H9 (cell line): ENCODE data around the gene MGAM2. TPM values are rescaled to one million over a fixed set of nuclear protein-coding genes. Genes with fewer than 3 reads are reported as not detected.

Experiments
- DNase-seq: peaks from one replicate; pipeline ENCODE4 v3.0.0-alpha.2; 2017
- H2AFZ ChIP-seq: one replicate; pipeline ENCODE4 v1.6.1; 2013; ENCODE audit warnings: mild to moderate bottlenecking, low read length, control low read depth, moderate library complexity
- H2AK5ac ChIP-seq: 2 replicates; pipeline ENCODE4 v1.6.1; 2013; ENCODE audit warnings: low read length, control low read depth, mixed read lengths; ENCODE audit not compliant: insufficient read length
- H2BK120ac ChIP-seq: one replicate; pipeline ENCODE4 v1.6.1; 2013; ENCODE audit warnings: low read depth, mild to moderate bottlenecking, low read length, control low read depth, inconsistent platforms; ENCODE audit not compliant: poor library complexity, severe bottlenecking
- H2BK12ac ChIP-seq: 2 replicates; pipeline ENCODE4 v1.6.1; 2013; ENCODE audit warnings: low read length, control low read depth, mixed read lengths, low read depth; ENCODE audit not compliant: insufficient read length
- H2BK15ac ChIP-seq: 2 replicates; pipeline ENCODE4 v1.6.1; 2013; ENCODE audit warnings: low read depth, low read length, control low read depth
- H2BK20ac ChIP-seq: one replicate; pipeline ENCODE4 v1.6.1; 2013; ENCODE audit warnings: low read depth, mild to moderate bottlenecking, low read length, control low read depth, inconsistent platforms; ENCODE audit not compliant: poor library complexity, severe bottlenecking
- H2BK5ac ChIP-seq: 2 replicates; pipeline ENCODE4 v1.6.1; 2013; ENCODE audit warnings: low read length, control low read depth, mixed read lengths; ENCODE audit not compliant: insufficient read length
- H3K14ac ChIP-seq: 2 replicates; pipeline ENCODE4 v1.6.1; 2013; ENCODE audit warnings: low read length, control low read depth; ENCODE audit not compliant: insufficient read depth
- H3K18ac ChIP-seq: 2 replicates; pipeline ENCODE4 v1.6.1; 2013; ENCODE audit warnings: low read depth, mild to moderate bottlenecking, mixed read lengths, low read length, control low read depth; ENCODE audit not compliant: insufficient read length
- H3K23ac ChIP-seq: 2 replicates; pipeline ENCODE4 v1.6.1; 2013; ENCODE audit warnings: low read length, control low read depth, mixed read lengths, low read depth; ENCODE audit not compliant: insufficient read length
- H3K23me2 ChIP-seq: 2 replicates; pipeline ENCODE4 v1.6.1; 2013; ENCODE audit warnings: low read depth, mild to moderate bottlenecking, mixed read lengths, low read length, control low read depth; ENCODE audit not compliant: insufficient read length, poor library complexity, severe bottlenecking
- H3K27ac ChIP-seq: 2 replicates; pipeline ENCODE4 v1.5.1; 2013; ENCODE audit warnings: low read length, control low read depth, mixed read lengths, low read depth; ENCODE audit not compliant: insufficient read length
- H3K27me3 ChIP-seq: 2 replicates; pipeline ENCODE4 v1.6.1; 2013; ENCODE audit warnings: low read length, control low read depth, inconsistent platforms; ENCODE audit not compliant: insufficient read depth
- H3K4ac ChIP-seq: 2 replicates; pipeline ENCODE4 v1.6.1; 2013; ENCODE audit warnings: low read depth, mild to moderate bottlenecking, control low read depth, inconsistent platforms, low read length, moderate library complexity
- H3K4me1 ChIP-seq: 2 replicates; pipeline ENCODE4 v1.6.1; 2013; ENCODE audit warnings: low read length, control low read depth, inconsistent platforms; ENCODE audit not compliant: insufficient read depth
- H3K4me2 ChIP-seq: 2 replicates; pipeline ENCODE4 v1.6.1; 2013; ENCODE audit warnings: low read length, control low read depth, mixed read lengths; ENCODE audit not compliant: insufficient read length, insufficient read depth
- H3K56ac ChIP-seq: 2 replicates; pipeline ENCODE4 v1.6.1; 2013; ENCODE audit warnings: low read depth, mild to moderate bottlenecking, mixed read lengths, low read length, control low read depth; ENCODE audit not compliant: insufficient read length
- H3K79me1 ChIP-seq: 2 replicates; pipeline ENCODE4 v1.6.1; 2013; ENCODE audit warnings: low read depth, mild to moderate bottlenecking, moderate library complexity, low read length, control low read depth, inconsistent platforms; ENCODE audit not compliant: insufficient read depth, poor library complexity, severe bottlenecking
- H3K79me2 ChIP-seq: 2 replicates; pipeline ENCODE4 v1.6.1; 2013; ENCODE audit warnings: low read length, control low read depth, inconsistent platforms; ENCODE audit not compliant: insufficient read depth
- H3K9ac ChIP-seq: 2 replicates; pipeline ENCODE4 v1.6.1; 2013; ENCODE audit warnings: low read length, control low read depth, mixed read lengths; ENCODE audit not compliant: insufficient read length; ENCODE audit errors: extremely low read depth
- H3K9me3 ChIP-seq: one replicate; pipeline ENCODE4 v1.6.1; 2013; ENCODE audit warnings: low read depth, low read length, inconsistent platforms; ENCODE audit not compliant: control insufficient read depth
- H3T11ph ChIP-seq: one replicate; pipeline ENCODE4 v1.6.1; 2013; ENCODE audit warnings: mild to moderate bottlenecking, low read length, control low read depth, inconsistent platforms
- H4K20me1 ChIP-seq: one replicate; pipeline ENCODE4 v1.6.1; 2013; ENCODE audit not compliant: control insufficient read depth, insufficient read length, insufficient read depth
- H4K5ac ChIP-seq: 2 replicates; pipeline ENCODE4 v1.6.1; 2013; ENCODE audit warnings: low read depth, mild to moderate bottlenecking, mixed read lengths, low read length, control low read depth; ENCODE audit not compliant: insufficient read length
- H4K8ac ChIP-seq: replicated peaks from 2 replicates; pipeline ENCODE4 v1.6.1; 2013; ENCODE audit warnings: low read length, control low read depth, mixed read lengths, low read depth; ENCODE audit not compliant: insufficient read length
- H4K91ac ChIP-seq: 2 replicates; pipeline ENCODE4 v1.6.1; 2013; ENCODE audit warnings: low read depth, mild to moderate bottlenecking, moderate library complexity, mixed read lengths, low read length, control low read depth; ENCODE audit not compliant: insufficient read length
- H3K27ac Mint-ChIP-seq, 3 experiments: 2 replicates in 2 of 3; 3 replicates in 1 of 3; pipeline ENCODE4 v1.8.0; 2020 to 2021; ENCODE audit warnings: mixed read lengths in 3 of 3, mild to moderate bottlenecking in 1 of 3, moderate library complexity in 1 of 3
- H3K27me3 Mint-ChIP-seq: 2 replicates; pipeline ENCODE4 v1.8.0; 2021; ENCODE audit warnings: low read depth, mild to moderate bottlenecking, moderate library complexity, mixed read lengths
- H3K36me3 Mint-ChIP-seq, 3 experiments: 2 replicates in 2 of 3; 3 replicates in 1 of 3; pipeline ENCODE4 v1.8.0; 2020 to 2021; ENCODE audit warnings: low read depth in 3 of 3, mixed read lengths in 3 of 3; ENCODE audit not compliant: insufficient read depth in 1 of 3
- H3K4me1 Mint-ChIP-seq, 2 experiments: 2 replicates each; pipeline ENCODE4 v1.8.0; 2020; ENCODE audit warnings: mixed read lengths in 2 of 2
- H3K4me3 Mint-ChIP-seq, 2 experiments: 2 replicates in 1 of 2; 3 replicates in 1 of 2; pipeline ENCODE4 v1.8.0; 2020 to 2021; ENCODE audit warnings: mild to moderate bottlenecking in 2 of 2, mixed read lengths in 2 of 2, moderate library complexity in 1 of 2
- H3K9me3 Mint-ChIP-seq, 2 experiments: 2 replicates in 1 of 2; 3 replicates in 1 of 2; pipeline ENCODE4 v1.8.0; 2020; ENCODE audit warnings: mild to moderate bottlenecking in 2 of 2, mixed read lengths in 2 of 2, moderate library complexity in 1 of 2
- CTCF ChIP-seq: fragments of 200-600 bp; sonication (generic); conservative IDR thresholded peaks from 3 replicates; pipeline ENCODE4 v1.8.0; 2021; ENCODE audit warnings: antibody characterized with exemption, mild to moderate bottlenecking
- WGBS: extraction: QIAGEN DNeasy Blood & Tissue Kit; methylation state at CpG from one replicate; pipeline ENCODE4 v1.1.7; 2013; ENCODE audit warnings: missing lambda C conversion rate, low lambda C conversion rate, mixed read lengths; ENCODE audit not compliant: insufficient read length; ENCODE audit errors: extremely low coverage; 5-methylcytosine and 5-hydroxymethylcytosine counted together
- total RNA-seq: library from RNA; stranded (reverse); gene quantifications from 2 replicates; pipeline ENCODE4 v1.2.1, GENCODE V29; 2021

The MGAM2 gene
- total RNA-seq, 1 experiment from 2014 or later = not detected

GRCh38 chr7:142066536-142066935 lies 45.0 kb upstream of the MGAM2 start:
- H4K8ac ChIP-seq = no peak overlapping the region
- H2BK20ac ChIP-seq = no peak overlapping the region
- no peaks in the 10 kb centered on the region for H4K20me1 ChIP-seq
- H4K5ac ChIP-seq = no peak overlapping the region
- DNase-seq = no peak
- no peak overlapping the region for H3K4ac ChIP-seq
- H3K23me2 ChIP-seq = no peaks in the 10 kb centered on the region
- no peaks in the 10 kb centered on the region for H3K79me2 ChIP-seq
- H3K4me1 ChIP-seq = no peaks in the 10 kb centered on the region
- no CpG with 5 or more reads among the region's 8 CpGs for WGBS
- no peak overlapping the region for H2BK120ac ChIP-seq
- Mint-ChIP-seq H3K27ac (no peak overlapping the region), H3K4me1 (no peaks in the 10 kb centered on the region), H3K9me3 (no peaks in the 10 kb centered on the region), H3K4me3 (no peak overlapping the region), H3K36me3 (no peaks in the 10 kb centered on the region), H3K27me3 (0 out of 2 replicates have a peak, but pooled peaks cover 2% of the 10 kb centered on the region)
- no peak overlapping the region for H3K27ac ChIP-seq
- H4K91ac ChIP-seq = no peak overlapping the region
- H2AFZ ChIP-seq = no peak overlapping the region
- H3K14ac ChIP-seq = no peak overlapping the region
- no peak overlapping the region for H2BK5ac ChIP-seq
- no peak for TF ChIP-seq CTCF
- no peak overlapping the region for H2BK12ac ChIP-seq
- no peak overlapping the region for H3T11ph ChIP-seq
- no peak overlapping the region for H2AK5ac ChIP-seq
- no peaks in the 10 kb centered on the region for H3K79me1 ChIP-seq
- no peaks in the 10 kb centered on the region for H3K27me3 ChIP-seq
- H3K9me3 ChIP-seq = no peaks in the 10 kb centered on the region
- no peak overlapping the region for H3K18ac ChIP-seq
- no peak overlapping the region for H3K23ac ChIP-seq
- no peak overlapping the region for H2BK15ac ChIP-seq
- no peak overlapping the region for H3K56ac ChIP-seq
- H3K9ac ChIP-seq = no peak overlapping the region
- no peak overlapping the region for H3K4me2 ChIP-seq
